HG03175 (cell line): ENCODE measurements around the gene CETN2.
A peak's percentile ranks its signal among the peaks of the same experiment; 100 is the strongest.
"Not testable (repeated sequence)": the region's sequence is repeated elsewhere in the genome, so short reads cannot be mapped to it uniquely, and the experiment has no call there.

Experiments
- ATAC-seq: cut with Tn5 transposase; IDR thresholded peaks from one replicate; pipeline ENCODE4 v1.9.1; 2021; ENCODE audit warnings: mild to moderate bottlenecking, moderate library complexity; ENCODE audit not compliant: unreplicated experiment

CETN2 gene

DNA sequence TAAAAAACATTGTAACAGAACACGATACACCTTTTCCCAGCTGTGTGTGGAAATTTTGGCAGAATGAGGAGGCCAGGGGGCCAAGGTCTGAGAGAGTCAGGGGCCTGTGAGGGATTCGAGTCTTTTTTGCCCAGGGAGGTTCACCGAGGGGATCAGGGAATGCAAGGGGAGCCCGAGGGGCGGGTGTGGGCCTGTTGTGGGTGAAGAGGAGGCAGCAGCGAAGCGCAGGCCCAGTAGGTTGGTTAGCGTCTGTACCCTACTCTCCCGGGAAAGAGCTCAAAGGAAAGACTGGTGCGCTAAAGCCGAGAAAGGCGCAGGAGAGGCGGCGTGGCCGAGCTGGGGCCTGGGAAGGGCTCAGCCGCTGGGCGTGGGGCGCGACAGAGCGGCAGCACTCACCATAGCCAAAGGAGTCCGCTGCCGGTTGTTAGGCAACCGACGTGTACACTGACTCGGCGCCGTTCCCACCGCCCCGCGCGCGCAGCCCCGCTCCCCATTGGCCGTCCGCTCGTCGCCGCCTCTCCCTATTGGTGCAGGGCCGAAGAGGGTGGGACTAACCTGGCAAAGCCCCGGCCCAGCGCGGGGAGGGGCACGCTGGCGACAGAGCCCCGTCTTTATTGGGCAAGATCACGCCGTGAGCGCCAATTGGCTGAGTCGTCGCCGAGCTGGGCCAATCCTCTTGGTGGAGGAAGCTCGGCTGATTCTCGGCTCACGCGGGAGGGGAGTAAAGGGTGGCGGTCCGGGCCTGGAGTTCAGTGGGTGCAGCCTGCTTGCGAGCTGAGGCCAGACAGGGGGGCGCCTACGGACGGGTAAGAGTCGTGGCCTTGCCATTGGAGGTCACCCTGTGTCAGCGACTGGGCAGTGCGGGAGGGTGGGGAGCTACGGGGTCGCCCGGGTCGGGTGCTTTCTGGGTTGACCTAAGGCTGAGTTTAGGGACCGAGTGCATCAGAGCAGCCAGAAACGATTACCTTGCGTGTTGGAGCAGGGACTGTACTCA lies at the start of gene CETN2, which contains the start of gene NSDHL:
CETN2 (minus strand) TSS at position 446 of the 994 bp plus-strand sequence; CDS start at position 399, 47 bp downstream.
NSDHL (plus strand) TSS at position 752 of the 994 bp plus-strand sequence. CDS start 15,262 bp downstream, outside the sequence.
- ATAC-seq: peak; percentile 99

DNA sequence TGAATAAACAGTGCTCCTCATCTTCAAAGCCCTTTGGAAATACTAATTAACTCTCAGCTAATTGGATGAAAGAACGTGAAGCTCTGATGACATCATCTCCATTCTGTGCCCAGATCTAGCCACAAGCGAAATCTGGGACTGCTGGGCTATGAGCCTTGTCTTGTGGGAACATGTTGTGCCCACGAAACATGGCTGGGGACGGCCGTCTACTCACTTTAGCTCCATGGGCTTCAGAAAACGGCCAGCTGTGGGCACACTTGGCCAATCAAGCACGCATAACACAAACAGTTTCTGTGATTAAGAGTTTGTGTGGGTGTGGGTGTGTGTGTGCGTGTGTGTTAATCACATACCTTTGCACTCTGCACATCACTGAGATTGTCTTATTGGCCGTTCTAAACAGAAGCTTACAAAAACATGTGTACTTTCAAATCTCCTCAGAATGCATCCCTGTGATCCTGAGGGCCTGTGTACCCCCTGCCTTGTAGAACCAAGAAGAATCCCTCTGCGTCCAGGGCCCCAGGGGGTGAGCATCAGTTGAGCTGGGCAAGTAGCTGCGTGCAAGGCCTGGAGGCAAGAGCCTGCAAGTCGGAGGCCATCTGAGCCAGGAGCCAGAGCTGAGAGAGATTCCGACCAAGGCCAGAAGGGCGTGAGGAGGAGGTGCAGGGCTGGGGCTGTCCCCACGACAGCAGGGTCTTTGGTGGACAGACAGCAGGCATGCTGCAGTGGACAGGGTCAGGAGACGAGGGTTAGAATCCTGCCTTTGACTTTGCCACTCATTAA lies 48.6 kb upstream of the CETN2 start:
- no peak for ATAC-seq

DNA sequence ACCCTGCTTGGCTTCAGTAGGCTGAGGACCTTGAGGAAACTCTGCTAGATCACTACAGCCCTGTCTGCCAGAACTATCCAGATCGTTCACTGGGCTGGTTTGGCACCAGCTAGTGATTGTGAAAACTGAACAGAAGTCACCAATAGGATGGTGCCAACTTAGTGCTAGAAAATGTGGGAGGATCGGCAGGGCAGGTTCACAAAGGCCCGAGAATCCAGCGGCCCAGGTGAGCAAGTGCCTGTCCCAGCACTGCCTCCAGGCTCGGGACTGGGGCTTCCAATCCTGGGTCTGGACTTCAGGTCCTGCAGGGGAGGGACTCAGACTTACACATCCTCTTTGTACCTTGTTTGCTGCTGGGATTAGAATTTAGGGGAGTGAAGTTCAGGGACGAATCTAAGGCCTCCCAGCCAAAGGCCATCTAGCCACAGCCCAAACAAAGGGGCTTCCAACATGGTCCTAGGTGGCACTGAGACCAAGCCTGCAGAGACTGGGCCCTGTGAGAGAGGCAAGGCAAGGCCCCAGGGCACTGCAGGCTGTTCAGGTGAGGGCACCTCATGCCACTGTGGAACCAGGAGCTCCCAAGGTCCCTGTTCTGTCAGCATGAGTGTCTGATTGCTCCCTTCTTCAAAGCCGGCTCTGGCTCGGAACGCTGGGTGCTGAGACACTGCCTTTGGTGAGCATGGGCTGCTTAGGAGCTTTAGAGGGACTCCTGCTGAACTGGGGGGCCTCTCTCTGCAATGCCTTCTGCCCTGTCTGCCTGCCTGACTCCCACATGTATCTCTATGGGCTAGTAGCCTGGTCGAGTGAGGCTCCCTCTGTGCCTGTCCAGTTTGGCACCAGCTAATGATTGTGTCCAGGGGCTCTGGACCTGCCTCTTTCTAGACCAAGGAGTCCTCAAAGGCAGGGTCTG lies 46.6 kb upstream of the CETN2 start:
- no peak for ATAC-seq

DNA sequence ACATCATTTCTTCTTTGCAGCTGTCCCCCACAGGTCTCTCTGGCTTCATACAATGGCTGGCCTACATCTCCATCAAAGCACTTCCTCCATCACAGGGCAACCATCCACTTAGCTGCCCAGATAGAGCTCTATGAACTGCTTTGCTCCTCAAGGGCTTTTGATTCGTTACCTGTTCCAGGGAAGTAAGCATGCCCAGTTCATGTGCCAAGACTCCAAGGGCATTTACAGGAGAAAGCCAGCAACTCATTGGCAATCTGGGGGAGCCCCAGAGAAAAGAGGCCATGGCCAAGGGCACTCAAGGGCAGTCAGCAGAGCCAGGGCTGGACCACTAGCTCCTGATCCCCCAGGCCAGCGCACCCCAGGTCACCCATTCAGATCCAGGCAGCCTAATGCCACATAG lies 42.8 kb upstream of the CETN2 start:
- ATAC-seq: no peak

DNA sequence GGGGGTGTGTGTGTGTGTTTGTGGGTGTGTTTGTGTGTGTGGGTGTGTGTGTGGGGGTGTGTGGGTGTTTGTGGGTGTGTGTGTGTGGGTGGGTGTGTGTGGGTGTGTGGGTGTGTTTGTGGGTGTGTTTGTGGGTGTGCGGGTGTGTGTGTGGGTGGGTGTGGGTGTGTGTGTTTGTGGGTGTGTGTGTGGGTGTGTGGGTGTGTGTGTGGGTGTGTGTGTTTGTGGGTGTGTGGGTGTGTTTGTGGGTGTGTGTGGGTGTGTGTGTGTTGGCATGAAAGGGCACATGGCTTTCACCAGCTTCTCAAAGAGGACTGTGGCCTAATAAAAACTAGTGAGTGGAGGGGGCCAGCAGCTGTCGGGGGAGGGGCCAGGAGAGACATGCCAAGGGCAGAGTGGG lies 42.0 kb upstream of the CETN2 start:
- no peak for ATAC-seq

DNA sequence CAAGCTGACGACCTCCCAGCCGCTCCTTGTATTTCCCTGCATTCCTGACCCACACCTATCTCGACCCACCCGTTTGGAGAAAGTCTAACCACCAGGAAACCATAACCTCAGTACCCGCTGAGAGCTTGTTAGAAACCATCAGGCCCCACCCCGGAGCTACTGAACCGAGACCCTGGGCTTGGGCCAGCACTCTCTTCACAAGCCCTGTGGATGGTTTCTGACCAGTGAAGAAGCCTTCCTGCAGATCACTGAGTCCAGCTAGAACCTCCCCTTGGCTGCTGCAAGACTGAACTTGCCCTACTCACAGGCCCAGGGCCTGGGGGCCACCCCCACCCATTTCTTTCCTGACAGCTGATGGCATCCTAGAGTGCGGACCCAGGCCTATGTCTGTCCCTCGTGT lies 40.7 kb upstream of the CETN2 start:
- ATAC-seq: no peak

DNA sequence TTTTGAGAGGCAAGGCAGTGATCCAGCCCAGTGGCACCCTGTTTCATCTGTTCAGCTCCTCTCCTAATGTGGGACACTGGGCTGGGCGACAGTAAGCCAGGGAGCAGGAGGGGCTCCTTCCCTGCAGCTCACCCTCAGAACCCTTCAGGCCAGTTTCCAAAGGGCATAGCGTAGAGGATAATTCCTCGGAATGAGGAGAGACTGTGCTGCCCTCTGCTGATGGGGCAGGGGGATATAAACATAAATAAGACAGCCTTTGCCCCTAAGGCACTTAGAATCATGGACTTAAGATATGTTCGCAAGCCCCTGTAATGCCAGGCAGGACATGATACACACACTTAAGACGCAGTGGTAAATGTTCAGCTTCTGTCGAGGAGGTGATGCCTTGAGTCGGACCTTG lies 39.4 kb upstream of the CETN2 start:
- ATAC-seq: no peak

DNA sequence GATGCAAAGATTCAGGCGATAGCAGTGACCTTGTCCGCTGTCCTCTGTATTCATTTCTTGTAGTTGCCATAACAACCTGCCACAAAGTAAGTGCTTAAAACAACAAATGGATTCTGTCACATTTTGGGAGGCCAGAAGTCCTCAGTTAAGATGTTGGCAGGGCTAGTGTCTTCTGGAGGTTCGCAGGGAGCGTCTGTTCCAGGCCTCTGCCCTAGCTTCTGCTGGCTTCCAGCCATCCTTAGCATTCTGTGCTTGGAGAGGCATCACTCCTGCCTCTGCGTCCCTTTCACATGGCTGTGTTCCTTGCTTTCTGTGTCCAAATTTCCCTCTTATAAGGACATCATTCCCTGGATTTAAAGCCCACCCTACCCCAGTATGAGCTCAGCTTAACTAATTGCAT lies 35.8 kb upstream of the CETN2 start:
- ATAC-seq: no peak

DNA sequence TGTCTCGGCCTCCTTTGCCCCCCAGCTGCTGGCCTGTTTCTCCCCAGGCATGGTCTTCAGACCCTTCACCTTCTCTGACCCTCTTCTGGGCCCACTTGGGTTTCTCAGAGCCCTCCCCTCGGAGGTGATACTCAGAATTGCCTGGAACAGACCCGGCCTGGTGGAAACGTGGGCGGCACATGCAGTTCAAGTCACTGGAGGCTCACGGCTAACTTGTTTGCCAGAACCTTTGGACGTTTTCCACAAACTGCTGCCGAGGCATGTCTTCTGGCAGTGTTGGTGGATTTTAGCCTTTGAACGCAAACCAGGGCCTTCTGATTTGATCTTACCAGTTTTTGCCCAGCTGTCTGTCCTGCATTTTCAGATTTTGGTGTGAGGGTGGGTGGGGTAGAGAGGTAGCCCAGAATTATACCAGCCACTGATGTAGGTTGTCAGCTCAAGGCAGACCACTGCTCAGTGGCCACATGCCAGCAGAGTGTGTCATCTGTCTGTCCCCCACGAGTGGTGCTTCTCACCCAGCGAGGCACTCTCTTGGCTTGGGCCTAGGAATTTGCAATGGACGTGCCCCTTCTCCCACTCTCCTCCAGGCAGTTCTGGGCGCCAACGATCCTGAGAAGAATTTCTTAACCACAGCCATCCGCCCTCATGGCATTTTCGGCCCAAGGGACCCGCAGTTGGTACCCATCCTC lies 34.8 kb upstream of the CETN2 start:
- ATAC-seq: no peak

DNA sequence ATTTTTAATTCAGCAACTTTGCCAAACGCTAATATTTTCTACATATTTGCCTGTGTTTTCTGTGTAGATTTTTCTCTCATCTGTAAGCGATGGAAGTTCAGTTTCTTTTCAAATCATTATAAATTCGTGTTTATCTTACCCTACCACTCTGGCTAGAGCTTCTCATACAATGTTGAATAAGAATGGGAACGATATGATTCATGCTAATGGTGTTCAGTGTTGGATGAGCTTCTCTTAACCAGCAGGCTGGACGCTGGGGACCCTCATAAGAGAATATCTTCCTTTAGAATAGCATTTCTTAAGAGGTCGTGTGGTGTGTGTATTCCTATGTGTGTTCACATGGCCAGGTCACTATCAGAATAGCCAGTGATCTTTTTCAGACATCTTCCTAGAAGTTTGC lies 31.3 kb upstream of the CETN2 start:
- no peak for ATAC-seq

DNA sequence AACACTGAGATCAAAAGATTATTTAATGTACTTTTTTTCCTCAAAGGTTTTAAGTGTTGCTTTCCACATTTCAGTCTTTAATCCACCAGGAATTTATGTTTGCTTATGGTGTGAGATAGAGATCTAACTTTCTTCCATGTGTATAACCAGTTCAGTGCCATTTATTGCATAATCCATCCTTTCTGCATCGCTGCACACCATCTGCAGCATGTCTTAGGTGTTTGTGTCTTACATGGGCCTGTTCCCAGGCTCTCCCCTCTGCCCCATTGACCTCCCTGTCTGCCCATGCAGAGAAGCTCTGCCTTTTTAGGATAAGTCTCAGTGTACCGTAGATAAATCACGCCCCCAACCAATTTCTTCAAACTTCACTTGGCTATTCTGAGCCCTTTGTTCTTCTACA lies 30.6 kb upstream of the CETN2 start:
- ATAC-seq: no peak

DNA sequence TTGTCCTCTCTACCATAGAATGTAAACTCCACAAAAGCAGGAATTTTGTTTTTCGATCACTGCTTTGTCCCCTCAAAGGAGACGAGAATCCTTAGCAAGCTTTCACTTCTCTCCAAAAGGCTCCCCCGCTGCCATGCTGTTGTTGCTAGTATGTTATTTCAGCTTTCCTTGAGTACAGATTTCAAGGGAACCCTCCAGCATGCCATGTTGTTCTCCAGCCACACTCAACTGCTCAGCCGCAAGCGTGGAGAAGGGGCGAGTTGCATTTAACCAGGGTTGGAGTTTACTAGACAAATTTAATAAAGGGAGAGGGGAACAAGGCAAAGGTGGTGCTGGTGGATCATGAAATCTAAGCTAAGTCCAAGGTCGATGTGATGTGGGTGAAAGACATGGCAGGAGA lies 23.4 kb upstream of the CETN2 start:
- no peak for ATAC-seq

DNA sequence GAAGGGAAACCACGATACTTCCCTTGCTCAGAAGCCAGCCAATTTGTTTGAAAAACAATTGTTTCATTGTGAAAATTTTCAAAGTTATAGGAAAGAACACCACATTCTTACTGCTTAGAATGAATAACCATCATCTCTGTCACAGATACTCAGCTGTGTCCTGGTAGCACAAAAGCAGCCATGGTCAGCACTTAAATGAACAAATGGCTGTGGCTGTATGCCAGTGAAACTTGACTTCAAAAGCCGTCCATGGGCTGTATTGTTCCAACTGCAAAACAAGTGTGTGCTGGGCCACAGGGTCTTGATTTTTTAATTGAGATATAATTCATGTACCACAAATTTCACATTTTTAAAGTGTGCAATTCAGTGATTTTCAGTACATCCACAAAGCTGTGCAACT lies 19.9 kb upstream of the CETN2 start:
- no peak for ATAC-seq

DNA sequence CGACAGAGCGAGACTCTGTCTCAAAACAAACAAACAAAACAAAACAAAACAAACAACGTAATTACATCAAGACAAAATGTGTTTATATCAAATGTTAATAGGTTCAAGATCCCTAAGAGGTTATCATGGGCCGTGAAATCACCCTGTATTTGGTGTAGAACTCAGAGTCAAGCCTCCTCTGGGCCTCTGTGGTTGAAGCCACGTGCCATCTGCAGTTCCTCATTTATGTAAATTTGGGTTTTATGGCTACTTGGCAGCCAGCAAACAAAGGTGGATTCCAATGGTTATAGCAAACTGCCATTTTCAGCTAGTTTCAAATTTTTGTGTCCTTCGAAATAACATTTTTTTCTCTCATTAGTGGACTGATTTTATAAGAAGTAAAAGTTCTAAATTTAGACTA lies 16.7 kb upstream of the CETN2 start:
- ATAC-seq: no peak

DNA sequence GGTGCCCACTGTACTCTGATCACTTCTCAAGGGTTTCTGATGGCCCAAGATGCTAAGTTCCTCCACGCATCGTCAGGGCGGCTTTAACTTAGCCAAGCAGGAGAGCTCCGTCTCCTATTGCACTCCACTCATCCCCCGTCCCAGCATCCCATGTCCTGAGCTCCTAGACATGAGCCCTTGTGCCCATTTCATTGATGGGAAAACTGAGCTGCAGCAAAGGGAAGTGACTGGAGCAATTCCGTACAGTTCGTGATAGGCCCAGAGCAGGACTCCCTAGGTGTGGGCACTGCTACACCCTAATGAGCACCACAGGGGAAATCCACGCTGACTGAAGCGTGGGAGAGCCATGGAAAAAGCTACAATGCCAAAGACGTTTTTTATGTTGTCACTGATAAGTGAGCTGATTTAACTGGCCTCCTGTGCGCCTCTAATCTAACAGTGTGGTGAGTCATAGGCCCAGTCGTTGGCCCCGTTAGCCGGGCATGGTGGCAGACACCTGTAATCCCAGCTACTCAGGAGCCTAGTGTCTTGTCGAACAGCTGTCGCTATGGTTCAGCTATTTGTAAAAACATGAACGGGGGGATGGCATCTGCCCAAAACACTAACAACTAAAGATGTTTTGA lies 15.2 kb upstream of the CETN2 start:
- no peak for ATAC-seq

DNA sequence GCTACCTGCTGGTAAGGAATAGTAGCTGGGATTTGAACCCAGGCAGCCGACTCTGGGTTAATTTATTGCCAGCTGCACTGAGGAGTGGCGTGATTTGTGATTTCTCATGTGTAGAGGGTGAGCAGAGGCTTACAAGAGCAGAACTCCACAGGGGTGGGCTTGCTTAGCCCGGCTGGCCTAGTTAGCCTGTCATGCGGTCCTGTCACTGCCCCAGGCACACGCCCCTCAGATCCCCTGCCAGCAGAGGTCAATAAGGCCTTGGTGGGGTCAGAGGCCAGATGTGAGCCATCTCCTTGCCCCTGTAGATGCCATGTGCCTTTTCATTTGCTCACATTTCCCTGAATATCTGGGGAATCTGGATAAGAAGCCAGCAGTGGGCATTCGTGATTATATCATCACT lies 13.7 kb upstream of the CETN2 start:
- ATAC-seq: no peak

DNA sequence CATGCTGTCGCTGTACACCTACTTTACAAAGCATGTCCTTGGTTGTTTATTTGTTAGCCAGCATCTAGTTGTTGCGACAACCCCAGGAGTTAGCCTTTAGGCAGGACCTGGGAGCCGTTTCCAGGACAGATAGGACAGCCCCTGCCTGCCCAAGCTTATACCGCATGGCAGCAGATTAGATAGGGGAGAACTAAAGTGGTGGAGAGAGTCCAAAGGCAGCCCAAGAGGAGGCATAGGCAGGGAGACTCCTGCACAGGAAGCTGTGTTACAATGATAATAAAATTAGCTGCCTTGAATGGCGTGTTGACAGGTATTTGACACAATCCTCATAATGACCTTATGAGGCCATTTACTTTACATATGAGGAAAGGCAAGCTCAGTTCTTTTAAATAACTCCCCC lies 13.3 kb upstream of the CETN2 start:
- ATAC-seq: no peak

DNA sequence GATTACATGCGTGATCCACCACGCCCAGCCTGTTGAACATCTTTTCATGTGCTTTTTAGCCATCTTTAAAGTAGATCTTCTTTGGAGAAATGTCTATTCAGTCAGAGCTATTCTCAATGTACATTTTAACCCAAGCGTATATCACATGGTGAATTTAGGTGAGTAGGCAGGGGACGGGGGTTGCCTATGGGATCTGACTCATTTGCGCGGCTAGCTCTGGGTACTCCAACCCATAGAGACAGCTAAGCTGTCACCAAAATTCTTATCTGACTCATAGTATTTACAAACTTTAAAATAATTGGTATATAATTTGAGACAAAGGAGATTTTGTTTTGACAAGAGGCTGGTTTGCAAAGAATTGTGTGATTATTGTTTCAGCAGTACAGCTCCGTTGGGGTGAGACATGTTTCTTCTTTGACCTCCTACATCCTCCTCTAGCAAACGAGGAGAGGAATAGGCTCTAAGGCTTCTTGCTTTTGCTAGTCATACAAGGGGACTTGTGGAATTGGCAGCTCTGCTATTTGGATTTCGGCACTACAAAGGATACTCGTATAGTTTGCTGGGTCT lies 12.3 kb upstream of the CETN2 start:
- ATAC-seq: no peak

DNA sequence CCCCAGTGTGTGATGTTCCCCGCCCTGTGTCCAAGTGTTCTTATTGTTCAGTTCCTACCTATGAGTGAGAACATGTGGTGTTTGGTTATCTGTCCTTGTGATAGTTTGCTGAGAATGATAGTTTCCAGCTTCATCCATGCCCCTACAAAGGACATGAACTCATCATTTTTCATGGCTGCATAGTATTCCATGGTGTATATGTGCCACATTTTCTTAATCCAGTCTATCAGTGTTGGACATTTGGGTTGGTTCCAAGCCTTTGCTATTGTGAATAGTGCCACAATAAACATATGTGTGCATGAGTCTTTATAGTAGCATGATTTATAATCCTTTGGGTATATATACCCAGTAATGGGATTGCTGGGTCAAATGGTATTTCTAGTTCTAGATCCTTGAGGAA lies 4.9 kb upstream of the CETN2 start:
- not testable (repeated sequence) for ATAC-seq
